IMR-90 (cell line): ENCODE measurements around the gene KRT7. TPM values are rescaled to one million over a fixed set of nuclear protein-coding genes. Genes with fewer than 3 reads are reported as not detected.

Experiments
- ATAC-seq: fragments of 200-7000 bp; cut with Tn5 transposase; 2 replicates; pipeline ENCODE4 v1.9.1; 2020; ENCODE audit warnings: low read depth, mild to moderate bottlenecking, moderate library complexity
- BruUV-seq: library from RNA; stranded (reverse); fragments of 400-500 nt; replicated peaks from 2 replicates; lab custom pipeline; 2021; lab: Mats Ljungman, UMichigan
- CTCF ChIA-PET: fragments of 300-600 bp; formaldehyde crosslinking; extraction: SDS; loops from one replicate; lab custom pipeline; 2021; ENCODE audit warnings: antibody characterized with exemption; lab: Yijun Ruan, JAX
- POLR2A ChIA-PET: fragments of 300-600 bp; sonication (Branson Sonifier 250); formaldehyde crosslinking; loops from one replicate; lab custom pipeline; 2022; ENCODE audit warnings: antibody characterized with exemption; ENCODE audit not compliant: unreplicated experiment; lab: Charles Lee
- DNase-seq: peaks from one replicate; pipeline ENCODE4 v3.0.0; 2013
- H2AFZ ChIP-seq: replicated peaks from 2 replicates; pipeline ENCODE3; 2013; ENCODE audit warnings: low read length, mild to moderate bottlenecking; ENCODE audit not compliant: poor library complexity
- H2AK5ac ChIP-seq: 2 replicates; pipeline ENCODE4 v1.6.1; 2013; ENCODE audit warnings: low read depth, low read length, inconsistent platforms
- H2AK9ac ChIP-seq: replicated peaks from 2 replicates; pipeline ENCODE3; 2013; ENCODE audit warnings: mild to moderate bottlenecking, low read depth, low read length, moderate library complexity; ENCODE audit not compliant: poor library complexity
- H2BK120ac ChIP-seq: 2 replicates; pipeline ENCODE4 v1.6.1; 2013; ENCODE audit warnings: low read depth, low read length, inconsistent platforms
- H2BK15ac ChIP-seq: 3 replicates; pipeline ENCODE4 v1.6.1; 2013; ENCODE audit warnings: low read depth, low read length, inconsistent platforms
- H2BK20ac ChIP-seq: 2 replicates; pipeline ENCODE4 v1.6.1; 2013; ENCODE audit warnings: low read depth, mild to moderate bottlenecking, inconsistent platforms, low read length, moderate library complexity
- H2BK5ac ChIP-seq: 2 replicates; pipeline ENCODE4 v1.6.1; 2013; ENCODE audit warnings: mild to moderate bottlenecking, low read depth, low read length, inconsistent platforms; ENCODE audit not compliant: poor library complexity, severe bottlenecking
- H3K14ac ChIP-seq: replicated peaks from 2 replicates; pipeline ENCODE4 v1.6.1; 2013; ENCODE audit warnings: low read depth, low read length, inconsistent platforms
- H3K18ac ChIP-seq: 2 replicates; pipeline ENCODE4 v1.6.1; 2013; ENCODE audit warnings: low read depth, low read length, control low read depth
- H3K23ac ChIP-seq: 2 replicates; pipeline ENCODE4 v1.6.1; 2013; ENCODE audit warnings: low read depth, low read length, inconsistent platforms
- H3K27ac ChIP-seq: 2 replicates; pipeline ENCODE4 v1.5.1; 2013; ENCODE audit warnings: mild to moderate bottlenecking, control low read depth, low read length; ENCODE audit not compliant: insufficient read depth
- H3K27me3 ChIP-seq: 2 replicates; pipeline ENCODE4 v1.6.1; 2013; ENCODE audit warnings: low read length; ENCODE audit not compliant: control insufficient read depth, insufficient read depth
- H3K36me3 ChIP-seq: 2 replicates; pipeline ENCODE4 v1.6.1; 2013; ENCODE audit warnings: low read length, mixed read lengths; ENCODE audit not compliant: control insufficient read depth, insufficient read depth
- H3K4ac ChIP-seq: 2 replicates; pipeline ENCODE4 v1.6.1; 2013; ENCODE audit warnings: low read depth, low read length, inconsistent platforms
- H3K4me1 ChIP-seq: 2 replicates; pipeline ENCODE4 v1.6.1; 2013; ENCODE audit warnings: low read length, mixed read lengths; ENCODE audit not compliant: control insufficient read depth, insufficient read depth
- H3K4me2 ChIP-seq: 2 replicates; pipeline ENCODE4 v1.6.1; 2013; ENCODE audit warnings: low read depth, mild to moderate bottlenecking, control low read depth, low read length, moderate library complexity
- H3K4me3 ChIP-seq: 2 replicates; pipeline ENCODE4 v1.5.1; 2013; ENCODE audit warnings: low read depth, mild to moderate bottlenecking, control low read depth, low read length, moderate library complexity; ENCODE audit not compliant: insufficient read depth
- H3K56ac ChIP-seq: 2 replicates; pipeline ENCODE4 v1.6.1; 2013; ENCODE audit warnings: low read length, inconsistent platforms; ENCODE audit not compliant: insufficient read depth; ENCODE audit errors: extremely low read depth
- H3K79me1 ChIP-seq, 2 experiments: 2 replicates each; pipeline ENCODE4 v1.6.1; 2013; ENCODE audit warnings: low read length in 2 of 2, inconsistent platforms in 1 of 2, low read depth in 1 of 2
- H3K9ac ChIP-seq: 2 replicates; pipeline ENCODE4 v1.6.1; 2013; ENCODE audit warnings: low read depth, low read length, control low read depth
- H3K9me1 ChIP-seq: 2 replicates; pipeline ENCODE4 v1.6.1; 2013; ENCODE audit warnings: low read length, inconsistent platforms; ENCODE audit not compliant: insufficient read depth
- H3K9me3 ChIP-seq: 2 replicates; pipeline ENCODE4 v1.6.1; 2013; ENCODE audit warnings: low read length; ENCODE audit not compliant: control insufficient read depth, insufficient read depth
- H4K20me1 ChIP-seq: 2 replicates; pipeline ENCODE4 v1.6.1; 2013; ENCODE audit warnings: low read length, inconsistent platforms; ENCODE audit not compliant: insufficient read depth
- H4K5ac ChIP-seq: 2 replicates; pipeline ENCODE4 v1.6.1; 2013; ENCODE audit warnings: mild to moderate bottlenecking, low read depth, low read length, control low read depth
- H4K8ac ChIP-seq, 2 experiments: 2 replicates each; pipeline ENCODE4 v1.6.1; 2013; ENCODE audit warnings: low read depth in 2 of 2, low read length in 2 of 2, control low read depth in 1 of 2, inconsistent platforms in 1 of 2
- H4K91ac ChIP-seq: 2 replicates; pipeline ENCODE4 v1.6.1; 2013; ENCODE audit warnings: low read depth, low read length, inconsistent platforms; ENCODE audit not compliant: insufficient read depth
- BHLHE40 ChIP-seq: fragments of 150-350 bp; IDR thresholded peaks from 2 replicates; pipeline ENCODE4 v1.6.1; 2016; ENCODE audit warnings: mild to moderate bottlenecking, low read depth, low read length
- CEBPB ChIP-seq: IDR thresholded peaks from 2 replicates; pipeline ENCODE4 v1.6.1; 2012; ENCODE audit warnings: low read depth, low read length, improper control_type of control experiment
- RAD21 ChIP-seq: IDR thresholded peaks from 2 replicates; pipeline ENCODE4 v1.6.1; 2012; ENCODE audit warnings: low read length, improper control_type of control experiment
- WGBS, 2 experiments: methylation state at CpG; one replicate each; pipeline versions ENCODE4 v1.1.5 to v1.1.7; 2013; ENCODE audit warnings: missing lambda C conversion rate in 2 of 2; ENCODE audit not compliant: insufficient read length in 1 of 2; ENCODE audit errors: extremely low coverage in 2 of 2; 5-methylcytosine and 5-hydroxymethylcytosine counted together
- dilution Hi-C: fragments of 300-500 bp; cut with HindIII; formaldehyde crosslinking; loops from one replicate; pipeline ENCODE4 v1.14.3; 2018; ENCODE audit warnings: low sequenced_read_pairs; ENCODE audit not compliant: unreplicated experiment
- in situ Hi-C: fragments of 300-500 bp; cut with MboI; formaldehyde crosslinking; loops from 3 replicates; pipeline ENCODE4 v1.14.3; 2019; ENCODE audit warnings: low sequenced_read_pairs, inconsistent platforms, mixed read lengths
- intact Hi-C: fragments of 100-400 bp; cut with micrococcal nuclease; formaldehyde crosslinking; loops from 2 replicates; pipeline ENCODE4 v1.10.0; 2022
- polyA plus RNA-seq, 3 experiments: library from polyadenylated mRNA; depleted of rRNA; stranded (reverse); fragments of >200 nt; gene quantifications; 2 replicates each; pipeline ENCODE4 v1.2.3, GENCODE V29; 2012; ENCODE audit warnings: low replicate concordance in 1 of 3
- total RNA-seq: library from RNA; depleted of rRNA; stranded (reverse); fragments of >200 nt; gene quantifications from 2 replicates; pipeline ENCODE4 v1.2.3, GENCODE V29; 2012

KRT7 gene
- total and polyA plus RNA-seq, 2 of the 4 experiments (the other 2 are of a cell fraction), result 0.54 to 1.7 TPM

- intact Hi-C loops, result no loop called here
- no peak for ATAC-seq
- POLR2A ChIA-PET, result no interaction called here
Observed at GRCh38 chr12:52227606-52228166, 5.4 kb upstream of the KRT7 start.

More at GRCh38 chr12:52227606-52228166, 5.4 kb upstream of the KRT7 start:
- no peak overlapping the region for H4K8ac ChIP-seq
- H3K36me3 ChIP-seq, result no peaks in the 10 kb centered on the region
- no peak overlapping the region for H3K4me3 ChIP-seq
- H3K9me3 ChIP-seq, result peaks cover 2% of the 10 kb centered on the region
- H3K4me1 ChIP-seq, result peaks cover 27% of the 10 kb centered on the region
- no peaks in the 10 kb centered on the region for H4K20me1 ChIP-seq
- no peak overlapping the region for H3K18ac ChIP-seq
- H2AFZ ChIP-seq, result no peak overlapping the region
- H4K91ac ChIP-seq, result no peak overlapping the region
- H4K5ac ChIP-seq, result no peak overlapping the region
- no peak overlapping the region for H3K14ac ChIP-seq
- H3K4ac ChIP-seq, result no peak overlapping the region
- no TSS peak for BruUV-seq
- H3K27me3 ChIP-seq, result no peaks in the 10 kb centered on the region
- peak overlapping the region; percentile 16; the same call in 1 of the 2 replicates for H2BK120ac ChIP-seq
- H3K4me2 ChIP-seq, result no peak overlapping the region
- peaks cover 36% of the 10 kb centered on the region for H3K9me1 ChIP-seq
- H2AK9ac ChIP-seq, result no peak overlapping the region
- dilution Hi-C loops (no loop called here), in situ Hi-C loops (no loop called here)
- peak overlapping the region; percentile 20; the same call in 1 of the 2 replicates for H2AK5ac ChIP-seq
- no peak overlapping the region for H2BK20ac ChIP-seq
- no peak overlapping the region for H3K9ac ChIP-seq
- H3K27ac ChIP-seq, result no peak overlapping the region
- no peak for TF ChIP-seq BHLHE40
- no peak for TF ChIP-seq RAD21
- no peak for TF ChIP-seq CEBPB
- H3K56ac ChIP-seq, result no peak overlapping the region
- no peak overlapping the region for H2BK5ac ChIP-seq
- peak overlapping the region; percentile 68; the same call in 1 of the 3 replicates for H2BK15ac ChIP-seq
- DNase-seq, result no peak
- H3K23ac ChIP-seq, result no peak overlapping the region
- no CpG with 5 or more reads among the region's 5 CpGs for WGBS, 2 experiments
- H3K79me1 ChIP-seq, result peaks cover 0 to 17% of the 10 kb centered on the region in 2 experiments; a peak in 2 of 4 replicates
- CTCF ChIA-PET, result no interaction called here
